GM18870 (cell line): ENCODE results near the gene MVB12B.

Source experiments
- ATAC-seq: cut with Tn5 transposase; IDR thresholded peaks from one replicate; pipeline ENCODE4 v1.9.1; 2021; ENCODE audit warnings: moderate library complexity; ENCODE audit not compliant: unreplicated experiment

MVB12B gene

DNA sequence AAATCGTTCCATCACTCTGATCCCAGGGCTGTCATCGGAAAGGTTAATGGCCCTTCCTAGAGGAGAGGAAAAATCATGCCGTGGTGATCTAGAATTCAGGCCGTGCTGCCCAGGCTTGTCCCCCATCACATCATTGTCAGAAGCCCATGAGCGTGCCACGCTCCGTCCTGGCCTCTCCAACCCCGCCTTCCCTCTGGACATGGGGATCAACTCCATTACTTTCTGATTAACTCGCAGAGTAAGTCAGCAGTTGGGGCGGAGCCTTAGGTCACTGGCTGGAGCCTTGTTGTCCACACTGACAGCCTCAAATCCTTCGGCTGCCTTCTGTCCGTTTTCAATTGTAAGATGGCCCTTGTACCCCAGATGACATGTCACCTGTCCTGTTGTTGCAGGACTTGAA, 75.0 kb downstream of the MVB12B start:
- ATAC-seq: no peak

DNA sequence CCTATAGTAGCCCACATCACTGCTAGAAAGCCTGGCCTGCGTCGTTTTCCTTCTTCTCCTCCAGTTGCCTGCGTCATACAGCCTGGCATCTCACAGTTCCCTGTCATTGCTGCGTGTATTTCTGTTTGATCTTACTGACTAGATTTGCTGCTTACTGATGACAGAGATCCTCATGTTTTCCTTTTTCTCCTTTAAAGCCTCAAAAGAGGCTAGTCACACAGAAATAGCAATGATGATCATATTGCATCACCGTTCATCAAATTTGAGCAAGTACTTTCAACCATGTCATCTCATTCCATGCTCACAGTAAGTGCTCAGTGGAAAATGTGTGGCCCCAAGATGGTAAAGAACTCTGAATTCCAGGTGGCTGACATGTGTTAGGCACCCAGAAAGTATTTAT, 76.8 kb downstream of the MVB12B start:
- no peak for ATAC-seq

DNA sequence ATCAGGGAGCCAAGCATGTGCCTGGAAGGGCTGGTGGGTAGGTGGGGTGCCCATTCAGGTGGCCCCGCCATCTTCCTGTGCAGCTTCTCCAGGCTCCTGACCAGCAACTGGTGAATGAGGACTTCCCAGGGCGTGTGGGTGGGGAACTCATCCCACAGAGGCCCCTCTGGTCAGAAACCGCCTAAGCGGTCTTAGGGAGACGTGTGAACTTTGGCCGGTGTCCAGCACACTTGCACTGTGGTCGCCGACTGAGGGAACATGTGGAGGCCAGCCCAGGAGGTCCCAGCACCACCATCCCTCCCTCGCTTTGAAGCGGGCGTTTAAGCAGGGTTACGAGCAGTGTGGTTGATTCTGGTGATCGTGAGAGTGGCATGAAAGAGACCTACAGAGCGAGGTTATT, 77.8 kb downstream of the MVB12B start:
- no peak for ATAC-seq

DNA sequence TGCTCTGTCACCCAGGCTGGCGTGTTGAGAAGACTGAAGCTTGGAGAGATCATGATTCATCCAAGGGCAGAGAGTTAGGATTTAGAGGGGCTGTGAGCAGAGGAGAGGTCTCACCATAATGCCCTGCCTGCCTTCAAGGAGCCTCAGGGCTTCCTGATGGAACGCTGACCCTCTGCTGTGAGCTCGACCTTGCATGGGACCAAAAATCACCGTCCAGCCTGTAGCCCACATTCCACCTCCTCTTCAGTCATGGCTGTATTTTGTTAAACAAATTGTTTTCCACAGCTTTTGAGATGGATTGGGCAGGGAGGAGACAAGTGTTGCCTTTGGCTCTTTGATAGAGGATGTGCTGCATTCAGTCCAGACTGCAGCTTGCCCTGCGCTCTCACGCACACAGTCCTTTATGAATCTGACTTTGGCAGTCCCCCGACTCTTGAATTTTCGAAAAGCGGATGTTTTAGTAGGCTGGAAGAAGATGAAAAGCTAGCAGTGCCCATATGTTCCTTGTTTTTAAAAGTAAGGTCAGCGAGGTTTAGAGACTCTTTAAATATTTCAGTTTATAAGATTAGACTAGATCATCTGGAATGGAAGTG, 79.5 kb downstream of the MVB12B start:
- ATAC-seq: no peak

DNA sequence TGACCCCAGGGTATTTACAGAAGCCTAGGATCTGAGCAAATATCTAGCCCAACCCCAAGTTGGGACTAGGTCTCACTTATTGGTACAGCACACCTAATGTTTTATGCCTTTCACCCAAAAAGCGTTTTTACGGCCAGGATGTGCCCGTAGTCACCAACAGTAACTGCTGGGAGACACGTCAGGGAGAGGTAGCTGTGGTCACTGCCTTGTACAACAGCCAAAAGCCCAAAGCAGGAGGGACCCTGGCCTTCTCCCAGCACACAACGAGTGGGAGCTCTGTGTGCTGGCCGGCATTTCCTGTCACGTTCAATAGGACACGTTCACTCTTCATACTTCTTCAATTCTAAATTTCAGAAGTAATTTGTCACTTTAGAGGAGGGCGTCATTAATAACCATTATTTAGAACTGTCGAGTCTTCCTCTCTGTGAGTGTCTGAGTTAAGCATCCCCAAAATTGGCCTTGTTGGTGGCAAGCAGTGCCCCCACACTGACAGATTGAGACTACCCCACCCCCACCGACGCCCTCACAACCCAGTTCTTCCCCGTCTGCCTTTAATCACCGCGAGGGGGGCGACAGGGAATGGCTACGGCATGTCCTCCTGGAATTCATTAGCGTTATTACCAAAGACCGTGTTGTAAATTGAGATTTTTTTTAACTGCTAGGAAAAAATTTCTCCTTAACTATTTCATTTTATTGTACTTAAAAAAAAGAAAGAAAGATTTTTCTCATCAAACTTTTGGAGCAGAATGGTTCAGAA, 80.7 kb downstream of the MVB12B start:
- no peak for ATAC-seq

DNA sequence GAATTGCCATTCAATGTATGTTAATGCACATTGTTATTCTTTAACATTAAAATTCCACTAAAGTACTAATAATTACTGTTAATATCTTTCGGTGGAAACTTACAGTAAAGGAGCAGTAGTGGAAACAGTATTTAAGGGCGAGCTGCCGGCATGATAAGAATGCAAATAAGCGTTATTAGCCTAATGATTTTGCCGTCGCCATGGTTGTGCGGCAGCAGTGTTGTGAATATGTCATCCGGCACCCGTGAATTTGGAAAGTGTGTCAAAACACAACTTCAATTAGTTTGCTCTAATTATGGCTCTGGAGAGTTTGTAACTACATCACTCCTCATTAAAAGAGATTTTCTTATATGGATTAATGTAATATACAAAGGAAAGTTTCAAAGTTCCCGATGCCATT, 81.4 kb downstream of the MVB12B start:
- ATAC-seq: no peak

DNA sequence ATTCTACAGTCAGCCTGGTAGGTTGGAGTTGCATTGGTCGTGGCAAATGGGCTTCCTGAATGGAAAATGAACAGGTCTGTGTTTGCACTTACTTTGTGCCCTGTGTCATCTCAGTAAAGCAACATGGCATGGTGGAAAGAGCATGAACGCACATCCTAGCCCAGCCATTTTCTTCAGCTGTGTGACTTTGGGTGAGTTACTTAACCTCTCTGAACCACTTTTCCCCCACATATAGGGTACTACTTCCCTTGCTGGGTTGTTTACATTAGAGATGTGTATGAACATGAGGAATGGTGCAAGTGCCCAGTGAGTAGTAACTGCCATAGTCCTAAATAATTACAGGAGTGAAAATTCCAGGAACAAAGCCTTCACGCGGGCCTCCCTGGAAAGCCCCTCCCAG, 83.6 kb downstream of the MVB12B start:
- ATAC-seq: no peak

DNA sequence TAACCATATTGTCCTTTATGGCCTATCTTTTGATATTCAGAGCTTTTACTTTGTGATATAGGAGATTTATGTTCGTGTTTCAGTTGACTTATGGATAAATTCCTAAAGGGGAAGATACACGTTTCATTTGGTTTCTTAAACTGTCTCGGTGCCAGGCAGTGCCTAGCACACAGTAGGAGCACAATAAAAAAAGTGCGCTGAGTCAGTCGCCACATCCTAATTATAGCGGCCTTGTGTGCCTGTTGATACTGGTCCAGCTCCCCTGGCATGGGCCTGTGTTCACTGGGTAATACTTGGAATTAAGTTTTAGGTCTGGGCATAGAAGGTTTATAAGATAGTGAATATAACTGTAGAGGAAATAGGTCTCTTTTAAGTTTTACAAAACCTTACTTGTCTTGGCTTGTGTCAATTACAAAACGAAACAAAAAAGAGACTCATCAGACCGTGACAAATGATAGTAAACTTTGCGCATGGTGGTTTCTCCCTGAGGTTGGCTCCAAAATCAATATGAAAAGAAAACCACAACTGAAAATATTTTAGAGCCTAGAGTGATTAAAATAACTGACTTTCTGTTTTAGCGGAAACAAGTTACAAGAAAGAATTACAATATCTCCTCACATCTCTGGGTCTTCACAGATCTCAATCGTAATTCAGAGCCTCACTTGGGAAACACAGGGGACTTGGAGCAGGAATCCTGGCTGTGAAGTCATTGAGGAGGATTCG, 84.8 kb downstream of the MVB12B start:
- peak; percentile 63 for ATAC-seq

DNA sequence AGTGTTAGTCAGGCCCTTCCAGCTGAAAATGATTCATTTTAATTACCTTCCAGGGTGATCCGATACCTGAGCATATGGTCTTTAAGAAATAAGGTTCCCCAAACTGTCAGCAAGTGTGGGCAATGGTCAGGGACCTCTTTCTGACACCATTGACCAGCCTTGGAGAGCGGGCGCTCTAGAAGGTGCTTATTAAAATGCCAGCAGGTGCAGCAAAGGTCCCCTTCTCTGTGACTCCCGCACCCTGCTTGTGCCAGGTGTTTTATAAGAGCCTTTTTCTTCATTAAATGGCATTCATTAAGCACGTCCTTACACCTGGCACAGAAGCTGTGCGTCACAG, 85.3 kb downstream of the MVB12B start:
- peak; percentile 20 for ATAC-seq

DNA sequence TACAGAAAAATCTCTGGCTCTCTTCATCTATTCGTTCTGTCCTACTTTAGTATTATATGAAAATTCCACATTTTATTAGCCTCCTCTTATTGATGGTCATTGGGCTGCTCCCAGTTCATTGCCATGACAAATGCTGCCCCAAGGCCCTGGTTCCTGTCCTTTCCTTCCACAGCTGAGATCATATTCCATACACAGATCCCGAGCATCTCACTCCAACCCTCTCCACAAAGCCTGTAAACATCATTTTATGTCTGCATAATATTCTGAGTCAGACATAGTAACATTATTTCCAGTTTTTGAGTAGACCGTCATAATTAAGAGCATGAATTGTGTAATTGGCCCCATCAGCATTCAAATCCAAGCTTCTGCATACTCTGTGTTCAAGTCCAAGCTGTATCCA, 86.3 kb downstream of the MVB12B start:
- ATAC-seq: no peak

DNA sequence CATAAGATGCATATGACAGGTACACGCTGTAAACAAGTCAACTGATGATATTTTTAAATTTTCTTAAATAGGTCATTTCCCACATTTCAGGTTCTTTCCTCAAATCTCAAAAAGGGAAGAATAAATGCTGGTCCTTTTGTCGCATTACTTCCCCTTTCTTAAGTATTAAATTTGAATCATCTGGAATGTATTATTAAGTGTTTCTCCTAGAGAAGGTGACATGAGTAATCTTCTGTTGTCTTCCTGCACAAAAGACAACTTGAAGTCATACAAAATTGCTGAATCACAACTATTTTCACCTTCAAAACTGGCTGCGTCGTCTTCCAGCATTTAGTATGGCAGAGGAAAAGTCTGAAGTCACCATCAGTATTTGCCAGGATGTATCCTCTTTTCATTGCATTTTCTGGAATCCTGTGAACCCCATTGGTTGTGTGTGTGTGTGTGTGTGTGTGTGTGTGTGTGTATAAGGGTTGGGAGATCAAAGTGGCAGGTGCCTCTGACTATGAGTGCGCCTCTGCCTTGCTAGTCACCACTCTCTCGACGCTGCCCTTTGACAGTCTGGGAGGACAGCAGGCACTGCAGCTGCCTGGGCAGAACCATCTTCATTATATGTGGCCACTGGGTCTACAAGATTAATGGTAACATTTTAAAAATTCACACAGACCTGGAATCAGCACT, 86.9 kb downstream of the MVB12B start:
- no peak for ATAC-seq

DNA sequence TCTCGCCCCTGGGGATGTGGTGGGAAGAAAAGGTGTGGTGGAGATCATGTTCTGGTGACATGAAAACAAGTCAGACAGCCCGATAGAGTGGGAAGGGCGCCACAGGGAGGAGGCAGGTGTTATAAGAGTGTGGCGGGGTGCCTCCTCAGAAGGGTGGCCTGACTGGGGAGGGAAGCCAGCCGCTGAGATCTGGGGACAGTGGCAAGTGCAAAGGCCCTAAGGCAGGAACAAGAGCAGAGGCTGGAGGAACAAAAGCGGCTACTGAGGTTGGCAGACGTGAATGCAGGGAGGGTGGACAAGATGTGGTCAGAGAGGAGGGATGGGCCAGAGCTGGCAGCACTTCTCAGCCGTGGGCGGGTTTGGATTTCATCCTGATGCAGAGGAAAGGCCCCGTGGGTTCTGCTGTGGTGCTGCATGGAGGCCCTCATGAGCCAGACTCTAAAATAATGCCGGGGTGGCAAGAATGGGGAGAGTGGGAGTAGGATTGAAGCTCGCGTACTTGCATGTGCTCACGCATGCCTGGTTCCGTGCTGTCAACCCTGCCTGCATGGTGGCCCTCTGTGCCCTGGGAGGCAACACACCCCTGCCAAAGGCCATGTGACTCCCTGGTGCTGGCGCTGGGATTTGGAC, 89.2 kb downstream of the MVB12B start:
- ATAC-seq: no peak

DNA sequence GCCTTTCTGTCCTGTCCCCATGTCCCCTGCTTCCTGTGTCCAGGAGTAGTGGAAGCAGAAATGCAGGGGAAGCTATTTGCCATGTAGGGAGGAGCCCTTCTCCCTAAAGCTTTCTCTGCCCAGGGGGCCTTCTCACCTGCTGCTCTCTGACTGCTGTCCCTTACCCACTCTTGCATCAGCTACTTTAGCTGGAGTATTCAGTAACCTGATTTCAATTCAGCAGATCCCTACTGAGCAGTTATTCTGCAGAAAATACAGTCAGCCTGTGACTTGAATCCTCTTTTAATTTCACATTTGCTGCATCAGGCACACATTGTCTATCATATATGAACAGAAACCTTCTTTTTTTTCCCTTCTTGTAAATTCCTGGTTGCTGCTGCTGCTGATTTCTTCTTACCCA, 90.4 kb downstream of the MVB12B start:
- no peak for ATAC-seq

DNA sequence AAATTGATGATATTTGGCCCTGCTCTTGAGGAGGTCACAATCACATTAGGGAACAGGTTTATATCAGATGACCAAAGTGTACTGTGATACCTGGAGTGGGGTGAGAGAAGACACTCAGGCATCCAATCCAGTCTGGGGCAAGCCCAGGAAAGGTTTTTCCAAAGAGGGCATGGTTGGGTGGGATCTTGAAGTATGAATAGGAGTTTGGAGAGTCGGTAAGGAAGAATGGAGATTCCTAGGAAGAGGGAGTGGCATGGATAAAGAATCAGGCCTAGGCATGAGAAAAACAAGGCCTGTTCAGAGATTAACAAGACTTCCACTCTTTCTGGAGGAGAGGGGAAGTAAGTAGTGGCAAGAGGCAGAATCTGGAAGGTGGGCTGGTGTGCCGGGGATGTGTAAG, 91.1 kb downstream of the MVB12B start:
- ATAC-seq: no peak

DNA sequence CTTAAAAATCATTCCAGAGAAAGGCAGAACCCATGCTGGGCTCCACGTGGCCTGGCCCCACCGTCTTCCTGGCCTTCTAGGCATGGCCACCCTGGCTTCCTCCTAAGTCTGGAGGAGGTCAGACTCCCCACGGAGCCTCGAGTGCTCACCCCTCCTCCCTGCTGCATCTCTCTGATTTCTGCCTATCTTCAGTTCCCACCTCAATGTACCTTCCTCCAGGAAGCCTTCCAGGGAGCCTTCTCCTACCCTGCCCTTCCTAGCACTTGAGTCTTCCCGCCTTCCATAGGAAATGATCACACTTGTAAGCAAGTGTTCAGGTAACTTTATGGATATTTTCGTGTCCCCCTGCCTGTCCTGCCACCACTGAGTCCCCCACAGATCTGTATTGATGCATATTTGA, 92.0 kb downstream of the MVB12B start:
- ATAC-seq: no peak

DNA sequence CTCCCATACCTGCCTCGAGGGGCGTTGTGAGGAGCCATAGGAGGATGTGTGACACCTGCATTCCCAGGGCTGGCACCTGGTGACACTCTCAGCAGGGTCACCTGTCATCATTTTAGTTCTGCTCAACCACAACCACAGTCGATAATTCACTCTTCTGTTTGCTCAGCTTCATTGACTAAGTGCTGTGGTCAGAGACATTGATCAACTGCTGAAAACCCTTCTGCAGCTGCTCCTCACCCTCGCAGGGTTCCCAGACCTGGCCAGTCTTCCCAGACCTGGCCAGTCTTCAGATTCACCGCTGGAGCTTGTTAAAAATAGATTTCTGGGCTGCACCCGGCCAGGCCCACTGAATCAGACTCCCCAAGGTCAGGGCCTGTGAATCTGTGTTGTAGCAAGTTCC, 92.8 kb downstream of the MVB12B start:
- no peak for ATAC-seq

DNA sequence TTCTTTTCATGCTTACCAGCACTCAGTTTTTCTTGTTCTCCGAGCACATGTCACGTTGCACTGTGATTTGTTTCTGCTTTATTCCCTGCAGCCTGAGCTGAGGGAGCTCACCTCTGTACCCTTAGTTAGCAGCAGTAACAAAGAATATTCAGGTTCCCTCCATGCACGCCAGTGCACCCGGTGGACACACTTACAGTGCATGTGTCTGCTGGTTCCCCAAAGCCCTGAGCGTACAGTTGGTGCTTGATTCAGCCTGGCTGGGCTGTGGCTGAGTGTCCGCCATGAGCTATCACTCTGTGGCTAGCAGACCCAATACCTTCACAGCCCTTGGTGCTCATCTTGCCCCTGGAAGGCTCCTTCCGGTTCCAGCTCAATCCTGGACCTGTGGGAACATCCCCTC, 93.5 kb downstream of the MVB12B start:
- ATAC-seq: no peak

DNA sequence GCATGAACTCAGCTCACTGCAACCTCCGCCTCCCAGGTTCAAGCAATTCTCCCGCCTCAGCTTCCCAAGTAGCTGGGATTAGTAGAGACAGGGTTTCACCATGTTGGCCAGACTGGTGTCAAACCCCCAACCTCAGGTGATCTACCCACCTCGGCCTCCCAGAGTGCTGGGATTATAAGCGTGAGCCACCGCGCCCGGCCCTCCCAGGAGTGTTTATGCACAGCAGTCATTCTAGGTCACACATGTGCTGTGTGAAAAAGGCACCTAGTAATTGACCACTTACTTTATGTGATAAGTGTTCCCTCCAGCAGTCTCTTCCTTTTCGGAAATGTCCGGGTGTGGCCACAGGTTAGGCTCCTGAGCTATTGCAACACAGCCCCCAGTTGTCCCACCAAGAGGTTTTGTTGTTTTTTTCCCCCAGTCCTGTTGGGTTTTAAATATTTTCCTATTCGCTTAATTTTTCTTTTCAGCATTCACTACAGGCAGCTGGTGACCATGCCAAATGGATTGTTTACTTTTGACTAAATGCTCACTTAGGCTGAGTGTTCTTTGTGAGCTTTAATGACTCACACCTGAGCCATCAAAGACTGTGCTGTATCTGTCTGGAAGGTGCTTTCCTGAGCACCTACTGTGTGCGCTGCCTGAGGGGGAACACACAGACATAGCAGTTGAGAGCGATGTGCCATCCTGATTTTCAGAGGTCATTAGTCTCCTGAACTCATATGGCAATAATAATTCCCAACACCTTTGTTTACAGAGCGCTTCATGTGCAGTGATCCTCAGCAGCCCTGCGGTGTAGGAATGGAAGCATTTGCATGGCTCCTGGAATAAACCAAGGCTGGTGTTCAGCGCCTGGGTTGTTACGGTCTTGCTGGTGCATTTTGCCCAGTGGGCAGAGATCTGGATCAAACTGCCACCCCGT, 94.3 kb downstream of the MVB12B start:
- ATAC-seq: no peak

DNA sequence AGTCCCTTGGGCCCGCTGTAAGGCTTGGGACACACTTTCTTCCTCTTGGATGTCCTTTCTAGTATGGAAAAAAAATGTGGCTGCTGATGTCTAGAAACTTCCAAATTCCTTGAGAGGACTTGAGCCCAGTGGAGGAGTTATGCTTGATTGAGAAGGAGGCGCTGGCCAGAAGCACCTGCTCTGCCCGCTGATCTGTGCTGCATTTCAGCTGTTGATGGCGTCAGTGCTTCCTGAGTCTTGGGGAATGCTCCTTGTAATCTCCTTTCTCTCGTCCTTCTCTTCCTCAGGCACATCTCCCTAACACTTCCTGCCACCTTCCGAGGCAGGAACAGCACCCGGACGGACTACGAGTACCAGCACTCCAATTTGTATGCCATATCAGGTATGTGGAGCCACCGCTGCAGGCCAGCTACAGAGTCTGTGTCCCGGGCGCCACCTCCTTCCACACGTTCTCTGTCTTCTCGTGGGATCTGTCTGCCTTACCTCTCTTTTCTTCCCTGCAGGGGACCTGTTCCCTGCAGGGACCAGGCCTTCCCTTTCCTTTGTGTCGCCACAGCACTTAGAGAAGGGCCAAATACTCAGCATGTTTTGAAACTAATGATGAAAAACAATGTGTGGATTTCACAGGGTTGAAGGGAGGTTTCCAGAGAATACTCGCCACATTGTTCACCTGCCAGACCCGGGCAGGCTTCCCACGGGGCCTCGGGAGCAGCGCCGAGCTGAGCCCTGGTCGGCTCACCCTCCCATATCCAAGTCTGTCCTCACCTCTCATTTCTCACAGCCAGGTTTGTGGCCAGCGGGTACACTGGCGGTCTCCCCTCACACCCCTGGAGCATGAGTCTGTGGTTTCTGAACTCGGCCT, 95.2 kb downstream of the MVB12B start:
- ATAC-seq: no peak
